ENCODE measurements around the gene CD163.
"Not testable (repeated sequence)": the region's sequence is repeated elsewhere in the genome, so short reads cannot be mapped to it uniquely, and the experiment has no call there.

Gene CD163

DNA sequence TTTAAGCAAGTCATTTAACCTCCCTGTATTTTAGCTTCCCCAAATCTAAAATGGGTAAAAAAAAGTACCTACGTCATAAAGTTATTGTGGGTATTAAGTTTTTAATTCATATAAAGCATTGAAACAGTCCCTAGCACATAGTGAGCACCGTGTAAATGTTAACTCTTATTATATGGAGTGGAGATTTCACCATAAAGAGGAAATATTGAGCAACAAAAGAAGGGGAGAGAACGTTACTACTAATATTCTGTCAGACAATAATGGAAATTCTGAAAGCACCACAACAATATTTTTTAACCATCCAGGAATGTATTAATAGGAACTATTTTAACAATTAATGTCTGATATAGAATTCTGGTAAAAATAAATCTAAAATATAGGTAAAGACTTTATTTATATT is 51.8 kb downstream of the CD163 start:
- in situ Hi-C loops (cut with MboI; ENCODE audit: low sequenced_read_pairs), result no loop called here

DNA sequence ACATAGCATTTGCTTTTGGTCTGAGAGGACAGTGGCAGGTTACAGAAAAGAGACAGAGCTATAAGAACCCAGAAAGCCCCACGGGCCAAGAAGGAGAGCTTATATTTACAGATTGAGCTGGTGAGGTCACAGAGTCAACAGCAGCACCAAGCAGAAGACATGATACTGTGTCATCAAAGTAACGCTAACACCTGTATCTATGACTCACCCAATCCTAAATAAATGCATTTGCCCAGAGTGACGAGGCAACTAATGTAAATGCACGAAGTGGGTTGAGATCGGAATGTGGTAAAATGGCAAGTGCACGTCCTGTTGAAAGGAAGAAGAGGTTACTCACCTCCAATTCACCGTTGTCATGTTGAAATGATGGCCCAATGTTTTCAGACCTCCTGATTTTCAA is 52.9 kb downstream of the CD163 start:
- in situ Hi-C loops (cut with MboI; ENCODE audit: low sequenced_read_pairs), result no loop called here

DNA sequence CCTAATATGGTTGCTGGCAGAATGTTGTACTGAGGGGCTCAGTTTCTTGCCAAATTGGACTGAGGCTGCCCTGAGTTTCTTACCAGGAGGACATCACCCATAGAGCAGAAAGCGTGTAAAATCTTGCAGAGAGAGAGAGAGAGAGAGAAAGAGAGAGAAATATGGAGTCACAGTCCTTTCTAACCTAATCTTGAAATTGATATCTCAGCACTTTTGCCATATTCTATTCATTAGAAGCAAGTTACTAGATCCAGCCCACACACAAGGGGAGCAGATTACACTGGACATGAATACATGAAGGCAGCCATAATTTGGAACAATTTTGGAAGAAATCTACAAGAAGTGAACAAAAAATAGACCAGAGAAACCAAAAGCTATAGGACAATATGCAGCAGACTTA is 55.5 kb downstream of the CD163 start:
- in situ Hi-C loops (cut with MboI; ENCODE audit: low sequenced_read_pairs), result no loop called here

DNA sequence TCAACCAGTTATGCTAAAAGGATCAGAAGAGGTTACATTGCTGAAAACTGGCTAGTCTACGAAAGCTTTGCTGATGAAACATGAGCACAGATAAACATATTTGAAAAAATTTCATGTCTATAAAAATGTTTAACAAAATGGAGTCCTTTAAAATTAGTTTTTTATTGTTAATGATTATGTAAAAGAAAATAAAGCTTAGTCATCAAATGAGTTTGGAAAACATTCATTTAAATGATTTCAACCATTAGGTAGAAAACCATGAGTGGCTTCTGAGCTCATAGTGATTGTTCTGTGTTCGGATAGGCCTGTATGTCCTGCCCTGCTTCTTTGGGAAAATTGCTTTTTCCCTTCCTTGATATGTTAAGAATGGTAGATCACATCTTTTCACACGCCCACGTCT is 59.0 kb downstream of the CD163 start:
- in situ Hi-C loops (cut with MboI; ENCODE audit: low sequenced_read_pairs), result no loop called here

DNA sequence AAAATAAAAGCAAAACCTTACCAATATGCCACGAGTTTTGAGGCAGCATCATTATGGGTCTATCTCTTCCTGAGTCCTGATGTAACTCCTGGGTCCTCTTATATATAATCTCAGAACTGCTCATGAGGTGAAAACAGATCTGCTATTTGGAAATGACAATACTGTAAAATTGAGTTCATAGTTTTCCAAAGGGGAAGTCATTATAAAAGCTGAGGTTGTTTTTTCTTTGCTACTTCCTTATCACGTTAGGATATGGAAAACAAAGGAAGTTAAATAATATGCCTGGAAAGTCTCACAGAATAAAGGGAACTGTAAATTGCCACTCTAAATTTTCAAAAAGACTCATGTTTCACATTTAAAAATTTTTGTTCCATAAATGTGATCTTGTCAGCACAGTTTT is 59.5 kb downstream of the CD163 start, which contains the start of gene CD163L1:
Gene CD163L1 (minus strand): TSS at position 78 of the 400 bp plus-strand sequence. CDS start 26 bp downstream, at position 52.
- in situ Hi-C loops (cut with MboI; ENCODE audit: low sequenced_read_pairs), result no loop called here

DNA sequence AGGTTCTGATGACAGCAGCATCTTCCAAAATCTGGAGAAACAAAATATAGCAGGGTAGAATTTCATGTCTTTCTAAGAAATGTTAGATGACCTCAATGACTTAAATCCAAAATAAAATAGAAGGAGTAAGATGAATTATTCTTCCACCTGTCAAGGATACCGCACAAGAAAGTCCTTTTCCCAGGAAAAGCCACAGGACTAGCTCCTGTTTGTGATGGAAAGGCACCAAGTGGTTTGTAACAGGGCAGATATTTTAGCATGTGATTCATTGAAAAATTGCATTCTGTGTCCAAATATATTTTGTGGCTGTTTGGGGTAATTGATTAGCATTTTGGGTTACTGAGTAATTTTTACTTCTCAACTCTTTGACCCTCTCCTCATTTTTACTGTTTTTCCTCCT is 62.4 kb downstream of the CD163 start:
- in situ Hi-C loops (cut with MboI; ENCODE audit: low sequenced_read_pairs), result no loop called here

DNA sequence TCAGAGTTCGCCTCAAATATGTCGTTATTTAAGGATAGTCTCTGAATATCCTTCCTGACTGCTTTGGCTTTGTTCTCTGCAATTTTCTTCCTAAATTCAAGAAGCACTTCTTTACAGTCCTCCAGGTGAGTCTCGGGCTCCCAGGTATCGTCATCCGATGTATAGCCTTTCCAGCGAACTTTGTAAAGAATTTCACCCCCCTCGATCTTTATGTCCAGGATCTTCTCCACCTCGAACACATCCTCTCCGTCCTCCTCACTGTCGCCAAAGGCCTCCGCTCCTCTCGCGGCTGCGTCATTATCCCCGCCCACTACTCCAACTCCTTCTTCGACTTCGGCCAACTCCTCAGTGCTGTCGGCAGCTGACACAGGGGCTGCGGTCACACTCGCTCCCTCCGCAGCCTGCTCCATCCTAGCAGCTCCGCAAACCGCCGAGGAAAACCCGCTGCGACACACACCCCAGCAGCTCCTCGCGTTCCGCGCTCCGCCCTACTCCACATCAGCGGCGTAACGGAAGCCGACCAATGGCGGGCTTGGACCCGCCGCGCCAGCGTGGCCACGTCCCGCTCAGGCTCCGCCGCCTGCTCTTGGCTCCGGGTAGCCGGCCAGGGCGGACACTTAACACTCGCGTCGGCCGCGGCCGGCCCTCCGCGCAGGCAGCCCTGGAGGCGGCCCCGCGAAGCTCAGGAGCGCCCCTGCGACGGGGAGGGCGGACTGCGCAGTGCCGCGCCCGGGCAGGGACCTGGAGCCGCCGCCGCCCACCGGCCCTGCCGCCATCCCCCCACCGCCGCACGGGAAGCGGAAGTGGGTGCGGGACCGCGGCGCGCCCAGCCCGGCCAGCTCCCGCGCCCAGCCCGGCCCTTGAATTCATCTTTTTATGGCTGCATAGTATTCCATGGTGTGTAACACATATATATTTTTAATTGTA is 63.7 kb downstream of the CD163 start:
- in situ Hi-C loops (cut with MboI; ENCODE audit: low sequenced_read_pairs), result no loop called here

DNA sequence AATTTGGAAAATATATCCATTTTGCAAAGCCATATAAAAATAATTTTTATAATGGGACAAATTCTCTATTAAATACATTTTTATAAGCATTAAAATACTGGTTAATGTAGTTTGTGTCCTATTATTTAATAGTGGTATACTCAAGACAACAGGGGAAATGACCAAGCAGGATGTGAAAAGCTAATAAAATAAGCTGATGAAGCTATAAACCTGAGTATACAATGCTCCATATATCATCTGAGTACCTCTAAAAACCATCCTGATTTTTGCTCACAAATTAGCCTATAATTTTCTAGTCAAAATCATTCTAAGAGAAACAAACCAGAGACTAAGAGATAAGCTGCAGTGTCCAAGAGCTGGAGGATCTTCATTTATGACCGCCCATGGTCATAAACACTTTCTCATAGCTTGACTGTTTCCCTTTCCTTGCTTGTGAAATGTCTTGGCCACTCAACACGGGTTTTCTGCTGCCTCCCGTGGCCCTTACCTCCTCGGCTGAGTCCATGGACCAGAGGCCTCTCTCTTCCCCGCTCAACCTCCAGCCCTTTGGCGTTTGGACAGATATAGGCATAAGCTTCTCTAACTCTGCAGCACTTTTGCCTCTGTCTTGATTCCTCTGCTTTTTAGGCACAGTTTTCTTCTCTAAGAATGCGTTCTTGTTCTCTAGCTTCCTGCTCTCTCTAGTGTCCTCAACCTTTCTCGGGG is 65.1 kb downstream of the CD163 start:
- in situ Hi-C loops (cut with MboI; ENCODE audit: low sequenced_read_pairs), result not testable (repeated sequence)

DNA sequence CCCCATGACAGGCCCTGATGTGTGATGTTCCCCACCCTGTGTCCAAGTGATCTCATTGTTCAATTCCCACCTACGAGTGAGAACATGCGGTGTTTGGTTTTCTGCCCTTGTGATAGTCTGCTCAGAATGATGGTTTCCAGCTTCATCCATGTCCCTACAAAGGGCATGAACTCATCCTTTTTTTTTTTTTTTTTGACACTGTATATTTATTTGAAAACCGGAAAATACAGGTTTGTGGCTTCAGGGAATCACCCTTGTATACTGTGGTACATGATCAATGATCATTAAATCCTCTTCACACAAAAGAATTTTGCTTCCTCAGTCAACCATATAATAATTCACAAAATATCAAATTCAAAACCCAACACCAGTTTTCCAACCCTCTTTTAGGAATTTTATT is 66.1 kb downstream of the CD163 start:
- in situ Hi-C loops (cut with MboI; ENCODE audit: low sequenced_read_pairs), result not testable (repeated sequence)

DNA sequence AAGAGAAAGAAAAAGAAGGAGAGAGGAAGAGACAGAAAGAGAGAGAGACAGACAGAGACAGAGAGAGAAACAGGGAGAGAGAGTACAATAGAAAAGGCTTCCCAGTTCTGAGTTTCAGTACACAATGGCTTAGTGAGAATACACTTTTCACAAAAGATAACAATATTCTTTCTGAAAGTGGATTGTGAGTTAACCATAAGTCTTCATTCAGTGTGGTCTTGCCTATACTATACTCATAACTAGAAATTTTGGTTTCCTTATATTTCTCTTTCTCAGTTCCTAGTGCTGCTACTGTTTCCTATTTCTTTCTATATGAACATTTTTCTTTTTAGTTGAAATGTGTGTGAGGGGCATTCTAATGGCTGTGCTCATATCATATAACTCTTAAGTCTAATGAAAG is 68.9 kb downstream of the CD163 start:
- in situ Hi-C loops (cut with MboI; ENCODE audit: low sequenced_read_pairs), result no loop called here

DNA sequence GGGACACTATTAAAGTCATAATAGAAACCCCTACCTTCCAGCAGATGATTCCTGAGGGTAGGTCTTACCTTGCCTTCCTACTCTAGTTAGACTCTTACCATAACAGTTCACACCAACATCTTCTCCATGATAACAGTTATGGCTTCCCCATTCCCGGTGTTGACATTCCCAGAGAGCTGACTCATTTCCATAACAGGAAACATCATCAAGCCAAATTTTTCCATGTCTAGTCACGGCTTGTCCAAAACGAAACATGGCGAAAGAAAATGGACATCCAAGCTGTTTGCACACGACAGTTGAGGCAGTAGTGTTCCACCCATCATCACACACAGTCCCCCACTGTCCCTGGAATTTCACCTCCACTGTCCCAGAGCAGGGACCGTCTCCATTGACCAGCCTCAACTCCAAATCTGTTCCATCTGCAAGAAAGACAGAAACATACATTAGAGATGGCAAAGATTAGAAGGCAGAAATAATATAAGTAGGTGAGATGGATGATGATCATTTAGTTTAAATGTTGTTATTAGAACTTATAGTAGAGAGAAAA is 70.2 kb downstream of the CD163 start:
- in situ Hi-C loops (cut with MboI; ENCODE audit: low sequenced_read_pairs), result no loop called here

DNA sequence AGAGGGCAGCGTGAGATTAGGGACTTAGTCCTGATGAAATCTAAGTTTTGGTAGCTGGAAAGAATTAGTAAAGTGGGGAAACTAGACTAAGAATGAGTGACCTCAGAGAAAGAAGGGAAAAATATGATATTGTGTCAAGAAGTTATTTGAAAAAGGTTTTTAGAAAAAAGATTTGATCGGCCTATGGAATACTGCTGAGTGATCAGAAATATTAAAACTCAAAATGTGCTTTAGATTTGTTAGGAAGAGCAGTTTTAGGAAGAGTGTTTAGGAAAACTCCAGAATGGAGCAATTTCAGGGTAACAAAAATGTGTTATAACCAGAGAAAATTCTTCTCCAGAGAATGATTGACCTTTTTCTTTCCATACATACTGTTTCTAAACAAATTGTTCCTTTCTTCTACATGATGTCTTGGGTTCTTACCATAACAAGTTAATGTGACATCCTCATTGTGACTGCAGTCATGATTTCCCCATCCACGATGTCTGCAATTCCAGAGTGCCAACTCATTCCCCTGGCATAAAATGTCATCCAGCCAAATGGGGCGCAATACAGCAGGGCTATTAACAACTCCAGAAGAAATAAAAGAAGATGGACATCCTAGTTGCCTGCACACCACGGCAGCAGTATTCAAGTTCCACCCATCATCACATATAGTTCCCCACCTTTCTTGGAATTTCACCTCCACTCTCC is 71.4 kb downstream of the CD163 start:
- in situ Hi-C loops (cut with MboI; ENCODE audit: low sequenced_read_pairs), result no loop called here
